DMS114 treated with DMSO at 0.1 percent for 48 hours (cell line): ENCODE results near the gene LARP7.
"Not testable (repeated sequence)": the region's sequence is repeated elsewhere in the genome, so short reads cannot be mapped to it uniquely, and the experiment has no call there.

Source experiments
- DNase-seq: peaks from one replicate; lab custom pipeline; 2025; ENCODE audit not compliant: unreplicated experiment; lab: John Stamatoyannopoulos, UW

Gene LARP7

DNA sequence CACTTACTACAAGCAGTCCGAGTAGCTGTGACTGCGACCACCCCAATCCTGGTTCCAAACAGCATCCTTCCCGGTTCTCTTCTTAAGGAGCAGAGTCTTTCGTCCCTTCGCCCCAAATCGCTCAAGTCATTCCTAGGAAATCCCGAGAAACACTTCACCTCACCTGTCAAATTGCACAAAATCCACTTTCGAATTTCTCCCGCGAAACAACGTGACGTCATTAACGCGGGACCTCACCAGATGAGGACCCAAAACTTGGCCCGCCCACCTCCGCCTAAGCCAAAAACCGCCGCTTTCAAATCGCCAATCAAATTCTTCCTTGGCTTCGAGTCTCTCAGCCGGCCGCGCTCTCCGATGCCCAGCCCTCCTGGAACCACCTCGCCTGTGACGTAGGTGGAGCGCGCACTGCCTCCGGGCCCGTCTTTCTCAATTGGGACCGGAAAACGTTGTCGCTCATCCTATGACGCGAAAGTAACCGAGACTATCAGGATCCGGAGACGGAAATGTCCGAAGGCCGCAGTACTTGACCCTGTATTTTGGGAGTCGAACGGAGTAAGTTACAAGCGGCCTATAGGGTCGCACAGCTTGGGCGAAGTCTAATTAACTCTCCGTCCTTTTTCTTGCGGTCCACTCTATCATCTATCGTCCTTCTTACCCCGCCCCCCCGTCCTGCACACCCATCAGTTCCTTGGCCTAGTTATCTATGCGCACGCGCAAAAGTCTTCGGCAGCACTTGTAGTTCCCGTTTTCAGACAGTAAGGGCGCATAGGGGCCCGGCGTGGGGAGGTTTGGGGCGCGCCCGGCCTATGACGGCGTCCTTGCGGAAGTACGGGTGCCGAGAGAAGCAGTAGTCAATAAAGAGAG is at the start of gene LARP7, which contains the start of gene ZGRF1:
Gene LARP7, plus strand, starts transcription at position 456 of the 864 bp plus-strand sequence. CDS start 7,527 bp downstream, outside the sequence.
Gene ZGRF1, minus strand, starts transcription at position 222 of the 864 bp plus-strand sequence. CDS start 3,733 bp downstream, outside the sequence.
- peak; percentile 94 for DNase-seq

DNA sequence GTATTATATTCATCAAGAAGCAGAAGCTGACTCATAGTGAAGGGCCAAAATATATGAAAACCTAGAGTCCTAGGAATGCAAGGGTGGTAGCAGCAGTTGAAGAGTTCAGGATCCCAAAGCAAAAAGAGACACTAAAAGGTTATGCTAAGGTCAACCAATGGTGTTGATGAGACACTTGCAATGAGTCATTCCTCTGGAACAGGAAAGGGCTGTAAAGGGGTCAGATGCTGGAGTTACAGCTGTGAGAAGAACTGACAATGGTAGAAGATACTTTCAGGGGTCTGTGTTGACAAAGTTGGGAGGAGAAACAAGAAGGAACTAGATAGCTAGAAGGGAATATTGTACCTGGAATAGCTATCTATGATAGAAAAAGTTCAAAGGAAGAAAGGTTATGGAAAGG is 47.7 kb upstream of the LARP7 start:
- no peak for DNase-seq

DNA sequence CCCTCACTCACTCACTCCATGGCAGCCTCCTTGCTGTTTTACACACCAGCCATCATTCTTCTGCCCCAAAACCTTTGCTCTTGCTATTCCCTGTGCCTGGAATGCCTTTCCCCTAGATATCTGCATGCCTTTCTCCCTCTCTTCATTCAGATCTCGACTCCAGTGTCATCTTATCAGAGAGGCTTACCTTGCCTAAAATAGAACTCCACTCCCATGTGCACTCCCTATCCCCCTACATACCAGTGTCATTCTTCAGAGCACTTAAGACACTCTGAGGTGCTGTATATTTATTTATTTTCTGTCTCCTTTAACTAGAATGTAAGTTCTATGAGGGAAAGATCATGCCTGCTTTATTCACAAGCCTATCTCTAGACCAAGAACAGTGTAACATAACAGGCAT is 45.4 kb upstream of the LARP7 start:
- no peak for DNase-seq

DNA sequence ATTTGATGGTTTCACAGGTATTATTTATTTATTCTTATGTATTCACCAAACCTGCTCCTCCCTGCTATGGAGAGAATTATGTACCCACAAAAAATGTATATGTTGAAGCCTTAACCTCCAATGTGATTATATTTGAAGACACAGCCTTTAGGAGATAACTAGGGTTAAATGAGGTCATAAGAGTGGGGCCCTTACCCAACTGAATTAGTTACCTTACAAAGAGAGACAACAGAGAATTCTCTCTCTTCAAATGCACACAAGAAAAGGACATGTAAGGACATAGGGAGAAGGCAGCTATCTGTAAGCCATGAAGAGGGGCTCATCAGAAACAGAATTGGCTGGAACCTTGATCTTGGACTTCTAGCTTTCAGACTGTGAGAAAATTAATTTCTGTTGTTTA is 44.2 kb upstream of the LARP7 start:
- DNase-seq = no peak

DNA sequence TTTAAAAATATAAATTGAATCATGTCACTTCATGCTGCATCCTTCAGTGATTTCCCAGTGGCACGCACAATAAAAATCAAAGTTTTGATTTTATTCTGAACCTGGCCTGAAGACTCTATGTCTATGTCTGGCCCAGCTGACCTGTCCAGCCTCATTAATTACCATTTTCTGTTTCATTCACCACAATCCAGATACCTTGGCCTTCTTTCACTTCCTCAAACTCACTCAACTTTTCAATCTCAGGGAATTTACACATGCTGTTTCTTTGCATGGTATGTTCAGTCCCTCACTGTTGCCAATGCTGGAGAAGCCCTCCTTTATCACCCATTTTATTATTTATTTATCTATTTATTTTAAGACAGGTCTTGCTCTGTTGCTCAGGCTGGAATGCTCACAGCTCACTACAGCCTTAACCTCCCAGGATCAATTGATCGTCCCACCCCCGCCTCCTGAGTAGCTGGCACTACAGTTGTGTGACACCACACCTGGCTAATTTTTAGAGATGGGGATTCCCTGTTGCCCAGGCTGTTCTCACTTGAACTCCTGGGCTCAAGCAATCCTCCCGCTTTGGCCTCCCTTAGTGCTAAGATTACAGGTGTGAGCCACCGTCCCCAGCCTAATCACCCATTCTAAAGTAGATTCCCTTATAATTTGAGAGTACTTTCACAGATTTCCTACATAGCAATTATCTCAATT is 43.4 kb upstream of the LARP7 start:
- DNase-seq = no peak

DNA sequence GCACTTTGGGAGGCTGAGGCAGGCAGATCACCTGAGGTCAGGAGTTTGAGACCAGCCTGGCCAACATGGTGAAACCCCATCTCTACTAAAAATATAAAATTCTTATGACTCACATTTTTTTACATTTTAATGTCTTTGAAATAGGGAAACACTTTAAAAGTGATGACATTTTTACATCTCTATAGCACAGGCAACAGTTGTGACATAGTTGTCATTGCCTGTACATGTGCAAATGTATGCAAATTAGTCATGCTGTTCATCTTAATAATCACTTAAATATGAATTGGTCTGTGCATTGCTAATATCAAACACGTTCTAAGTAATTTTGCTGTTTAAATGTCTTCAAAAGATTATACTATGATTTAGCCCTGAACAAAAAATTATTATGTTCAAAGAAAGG is 42.0 kb upstream of the LARP7 start:
- no peak for DNase-seq

DNA sequence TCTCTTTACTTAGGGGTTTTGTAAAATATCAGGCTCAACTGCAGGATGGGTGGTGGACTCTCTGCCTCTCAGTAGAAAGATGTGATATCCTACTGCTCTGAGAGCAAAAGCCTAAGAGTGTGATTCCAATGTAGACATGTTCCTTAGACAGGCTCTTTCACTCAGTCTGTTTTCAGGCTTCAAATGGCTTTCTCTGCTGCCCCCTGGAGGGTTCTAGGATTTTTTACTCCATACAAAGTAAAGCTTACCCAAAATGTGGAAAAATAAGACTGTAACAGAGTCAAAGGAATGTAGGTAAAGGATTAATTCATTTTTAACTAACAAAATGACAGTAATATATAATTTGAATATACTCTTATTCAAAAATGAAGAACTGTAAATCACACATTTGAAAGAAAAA is 32.4 kb upstream of the LARP7 start:
- peak; percentile 41 for DNase-seq

DNA sequence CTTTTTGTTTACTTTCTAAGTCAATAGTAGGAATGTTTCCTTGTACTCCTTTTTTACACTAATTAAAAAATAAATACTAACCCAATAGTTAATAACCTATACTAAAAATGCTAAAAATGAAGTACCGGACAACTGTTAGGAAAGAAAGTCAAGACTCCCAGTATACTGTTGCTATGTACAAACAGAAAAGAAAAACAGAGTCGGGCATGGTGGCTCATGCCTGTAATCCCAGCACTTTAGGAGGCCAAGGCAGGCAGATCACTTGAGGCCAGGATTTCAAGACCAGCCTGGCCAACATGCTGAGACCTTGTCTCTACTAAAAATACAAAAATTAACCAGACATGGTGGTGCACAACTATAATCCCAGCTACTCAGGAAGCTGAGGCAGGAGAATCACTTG is 24.1 kb upstream of the LARP7 start:
- DNase-seq = not testable (repeated sequence)

DNA sequence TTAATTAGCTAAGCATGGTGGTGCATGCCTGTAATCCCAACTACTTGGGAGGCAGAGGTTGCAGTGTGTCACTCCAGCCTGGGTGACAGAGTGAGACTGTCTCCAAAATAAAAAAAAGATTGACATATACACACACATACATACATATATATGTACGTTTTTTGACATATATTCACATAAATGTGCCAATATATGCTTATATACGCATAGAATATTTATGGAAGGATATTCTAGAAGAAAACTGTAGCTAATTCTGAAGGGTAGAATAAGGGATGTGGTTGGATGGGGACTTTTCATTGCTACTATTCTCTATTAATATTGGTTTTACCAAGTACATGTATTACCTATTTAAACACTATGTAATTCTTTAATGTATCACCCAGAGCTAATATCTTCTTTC is 20.0 kb upstream of the LARP7 start:
- no peak for DNase-seq

DNA sequence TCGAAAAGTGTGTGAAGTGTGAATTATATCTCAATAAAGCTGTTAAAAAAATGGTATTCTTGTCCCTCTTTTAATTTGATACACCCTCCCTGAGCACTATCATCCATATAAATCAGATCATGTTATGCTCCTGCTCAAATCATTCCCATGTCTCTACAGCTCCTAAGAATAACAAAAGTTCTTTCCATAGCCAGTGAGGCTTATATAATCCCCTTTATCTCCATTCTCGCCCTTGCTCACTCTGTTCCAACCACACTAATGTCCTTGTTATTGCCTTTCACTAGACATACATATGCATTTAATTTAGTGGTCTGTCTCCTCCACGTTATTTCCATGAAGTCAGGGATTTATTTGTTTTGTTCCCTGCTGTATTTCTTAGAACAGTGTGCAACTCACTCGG is 10.7 kb upstream of the LARP7 start:
- no peak for DNase-seq

DNA sequence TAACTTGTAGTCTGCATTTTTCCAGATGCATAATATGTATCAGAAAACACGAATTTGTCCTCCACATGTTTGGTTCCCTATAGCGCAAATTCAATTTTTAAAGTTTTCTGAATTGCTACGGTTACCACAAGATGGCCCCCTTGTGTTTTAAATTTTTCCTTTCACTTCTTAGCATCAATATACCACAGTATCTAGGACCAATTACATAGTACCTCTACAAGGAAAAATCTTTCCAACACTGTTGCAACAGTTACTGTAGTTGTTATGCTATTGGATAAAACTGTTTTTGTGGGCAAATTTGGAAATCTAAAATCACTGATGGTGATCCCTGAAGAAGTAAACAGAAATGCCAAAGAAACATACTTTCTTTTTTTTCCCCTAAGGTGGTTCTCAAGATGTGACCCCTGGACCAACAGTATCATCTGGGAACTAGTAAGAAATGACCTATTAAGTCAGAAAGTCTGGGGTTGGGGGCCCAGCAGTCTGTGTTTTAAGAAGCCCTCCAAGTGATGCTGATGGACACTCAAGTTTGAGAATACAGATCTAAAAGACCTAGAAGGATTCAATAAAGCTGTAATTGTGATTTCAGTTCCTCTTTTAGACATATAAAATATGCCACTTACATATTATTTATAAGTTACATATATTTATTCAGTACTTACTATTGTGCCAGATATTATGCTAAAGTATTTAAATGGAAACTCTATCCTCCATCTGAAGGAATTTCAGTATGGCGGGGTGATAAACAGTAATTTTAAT is 3.3 kb upstream of the LARP7 start:
- DNase-seq = peak; percentile 29

DNA sequence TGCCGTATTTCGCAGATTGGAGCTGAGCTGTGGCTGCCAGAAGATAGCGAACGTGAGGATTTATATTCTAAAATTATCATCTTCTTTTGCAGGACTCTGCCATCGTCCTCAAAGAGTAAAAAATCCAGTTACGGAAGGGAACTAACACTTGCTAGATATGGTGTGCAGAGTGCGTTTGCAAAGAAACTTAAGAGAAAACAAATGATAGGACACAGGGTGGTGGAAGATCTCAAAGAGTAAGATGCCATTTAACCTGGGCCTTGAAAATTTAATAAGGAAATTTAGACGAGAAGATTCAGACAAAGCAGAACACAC is 566 bp downstream of the LARP7 start:
- no peak for DNase-seq

DNA sequence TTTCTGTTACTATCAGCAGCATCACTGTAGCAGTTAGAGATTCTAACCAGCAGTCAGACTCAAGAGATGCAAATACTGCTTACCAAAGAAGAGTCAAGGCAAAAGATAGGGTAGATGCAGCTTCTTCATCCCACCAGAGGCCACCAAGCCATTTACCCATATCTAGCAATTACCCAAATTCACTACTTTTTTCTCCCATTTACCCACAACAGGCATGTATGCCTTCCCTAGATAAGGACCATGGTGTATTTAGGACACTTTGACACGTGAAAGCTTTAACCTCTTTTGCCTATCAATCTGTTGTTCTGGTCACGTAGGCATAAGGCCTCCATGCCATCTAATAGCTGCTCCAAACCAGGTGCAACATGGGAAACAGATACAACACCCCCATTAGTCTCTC is 5.6 kb downstream of the LARP7 start:
- no peak for DNase-seq

DNA sequence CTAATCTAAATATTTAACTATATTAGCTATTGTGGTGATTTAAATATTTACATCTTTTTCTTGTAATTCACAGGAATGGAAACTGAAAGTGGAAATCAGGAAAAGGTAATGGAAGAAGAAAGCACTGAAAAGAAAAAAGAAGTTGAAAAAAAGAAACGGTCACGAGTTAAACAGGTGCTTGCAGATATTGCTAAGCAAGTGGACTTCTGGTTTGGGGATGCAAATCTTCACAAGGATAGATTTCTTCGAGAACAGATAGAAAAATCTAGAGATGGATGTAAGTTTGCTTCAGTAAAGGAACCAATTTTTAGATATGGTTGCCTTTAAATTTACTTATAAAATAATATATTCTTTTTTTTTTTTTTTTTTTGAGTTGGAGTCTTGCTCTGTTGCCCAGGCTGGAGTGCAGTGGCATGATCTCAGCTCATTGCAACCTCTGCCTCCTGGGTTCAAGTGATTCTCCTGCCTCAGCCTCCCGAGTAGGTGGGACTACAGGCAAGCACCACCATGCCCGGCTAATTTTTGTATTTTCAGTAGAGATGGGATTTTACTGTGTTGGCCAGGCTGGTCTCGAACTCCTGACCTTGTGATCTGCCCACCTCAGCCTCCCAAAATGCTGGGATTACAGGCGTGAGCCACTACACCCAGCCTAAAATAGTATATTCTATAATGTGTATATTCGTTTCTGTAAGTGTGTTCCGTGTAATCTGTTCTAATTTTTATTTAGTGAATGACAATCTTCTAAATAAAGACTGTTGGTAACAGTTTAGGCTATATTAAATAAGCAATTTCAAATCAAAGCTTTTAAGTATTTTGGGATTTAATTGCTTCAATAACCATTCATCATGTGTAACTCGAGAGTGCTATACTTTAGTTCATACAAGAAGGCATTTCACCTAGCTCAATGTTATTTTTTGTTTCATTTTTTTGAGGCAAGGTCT is 7.9 kb downstream of the LARP7 start:
- not testable (repeated sequence) for DNase-seq

DNA sequence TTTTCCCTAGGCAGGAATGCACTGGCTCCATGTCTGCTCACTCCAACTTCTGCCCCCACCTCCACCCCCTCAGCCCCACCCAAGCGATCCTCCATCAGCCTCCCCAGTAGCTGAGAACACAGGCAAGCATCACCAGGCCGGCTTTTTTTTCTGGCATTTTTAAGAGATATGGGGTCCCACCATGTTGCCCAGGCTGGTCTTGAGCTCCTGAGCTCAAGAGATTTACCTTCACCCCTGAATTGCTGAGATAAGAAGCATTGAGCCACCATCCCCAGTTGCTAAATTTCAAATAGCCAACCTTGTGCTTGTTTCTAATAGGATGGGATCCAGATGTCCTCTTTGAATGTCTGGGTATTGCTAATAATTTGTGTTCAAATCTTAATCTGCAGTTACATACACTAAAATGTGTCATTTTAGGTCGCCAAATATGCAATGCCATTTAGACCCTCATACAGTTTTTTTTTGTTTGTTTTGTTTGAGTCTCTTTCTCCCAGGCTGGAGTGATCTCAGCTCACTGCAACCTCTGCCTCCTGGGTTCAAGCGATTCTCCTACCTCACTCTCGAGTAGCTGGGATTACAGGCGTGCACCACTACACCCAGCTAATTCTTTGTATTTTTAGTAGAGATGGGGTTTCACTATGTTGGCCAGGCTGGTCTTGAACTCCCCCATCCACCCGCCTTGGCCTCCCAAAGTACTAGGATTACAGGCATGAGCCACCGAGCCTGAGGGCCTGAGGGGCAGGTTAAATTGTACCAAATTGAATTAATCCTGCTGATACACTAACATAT is 8.8 kb downstream of the LARP7 start:
- DNase-seq = no peak

DNA sequence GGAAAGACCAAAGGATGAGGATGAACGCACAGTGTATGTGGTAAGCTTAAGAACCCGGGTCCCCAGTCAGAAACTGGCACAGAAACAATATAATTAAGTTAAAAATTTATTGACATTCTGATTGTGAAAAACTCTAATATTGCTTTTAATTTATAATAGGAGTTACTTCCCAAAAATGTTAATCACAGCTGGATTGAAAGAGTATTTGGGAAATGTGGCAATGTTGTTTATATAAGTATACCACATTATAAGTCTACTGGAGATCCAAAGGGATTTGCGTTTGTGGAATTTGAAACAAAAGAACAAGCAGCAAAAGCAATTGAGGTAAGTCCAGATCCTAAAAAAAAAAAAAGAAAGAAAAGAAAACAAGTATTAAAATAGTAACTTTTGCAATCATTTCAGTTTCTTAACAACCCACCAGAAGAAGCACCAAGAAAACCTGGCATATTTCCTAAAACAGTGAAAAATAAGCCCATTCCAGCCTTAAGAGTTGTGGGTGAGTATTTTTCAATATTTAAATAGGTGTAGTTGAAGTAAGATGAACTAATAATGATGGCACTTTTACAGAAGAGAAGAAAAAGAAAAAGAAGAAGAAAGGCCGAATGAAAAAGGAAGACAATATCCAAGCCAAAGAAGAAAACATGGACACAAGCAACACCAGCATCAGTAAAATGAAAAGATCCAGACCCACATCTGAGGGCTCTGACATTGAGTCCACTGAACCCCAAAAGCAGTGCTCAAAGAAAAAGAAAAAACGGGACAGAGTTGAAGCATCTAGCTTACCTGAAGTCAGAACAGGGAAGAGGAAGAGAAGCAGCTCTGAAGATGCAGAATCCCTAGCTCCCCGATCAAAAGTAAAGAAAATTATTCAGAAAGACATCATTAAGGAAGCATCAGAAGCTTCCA is 9.9 kb downstream of the LARP7 start:
- no peak for DNase-seq

DNA sequence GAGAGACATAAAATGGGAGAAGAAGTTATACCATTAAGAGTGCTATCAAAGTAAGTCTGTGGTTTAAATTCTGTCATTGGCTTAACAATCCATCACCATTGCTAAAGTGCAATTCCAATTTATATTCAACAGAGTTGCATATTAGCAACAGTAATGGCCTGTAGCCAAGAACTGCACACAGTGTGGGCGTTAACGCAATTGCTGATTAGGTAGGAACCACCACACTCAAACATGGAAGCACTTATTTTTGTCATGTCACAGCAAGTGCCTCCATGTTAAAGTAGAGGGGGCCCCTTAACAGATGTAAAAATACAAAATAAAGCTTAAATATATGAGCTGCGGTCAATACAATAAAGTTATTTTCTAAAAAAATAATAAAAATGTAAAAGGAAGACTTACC is 10.8 kb downstream of the LARP7 start:
- DNase-seq = no peak

DNA sequence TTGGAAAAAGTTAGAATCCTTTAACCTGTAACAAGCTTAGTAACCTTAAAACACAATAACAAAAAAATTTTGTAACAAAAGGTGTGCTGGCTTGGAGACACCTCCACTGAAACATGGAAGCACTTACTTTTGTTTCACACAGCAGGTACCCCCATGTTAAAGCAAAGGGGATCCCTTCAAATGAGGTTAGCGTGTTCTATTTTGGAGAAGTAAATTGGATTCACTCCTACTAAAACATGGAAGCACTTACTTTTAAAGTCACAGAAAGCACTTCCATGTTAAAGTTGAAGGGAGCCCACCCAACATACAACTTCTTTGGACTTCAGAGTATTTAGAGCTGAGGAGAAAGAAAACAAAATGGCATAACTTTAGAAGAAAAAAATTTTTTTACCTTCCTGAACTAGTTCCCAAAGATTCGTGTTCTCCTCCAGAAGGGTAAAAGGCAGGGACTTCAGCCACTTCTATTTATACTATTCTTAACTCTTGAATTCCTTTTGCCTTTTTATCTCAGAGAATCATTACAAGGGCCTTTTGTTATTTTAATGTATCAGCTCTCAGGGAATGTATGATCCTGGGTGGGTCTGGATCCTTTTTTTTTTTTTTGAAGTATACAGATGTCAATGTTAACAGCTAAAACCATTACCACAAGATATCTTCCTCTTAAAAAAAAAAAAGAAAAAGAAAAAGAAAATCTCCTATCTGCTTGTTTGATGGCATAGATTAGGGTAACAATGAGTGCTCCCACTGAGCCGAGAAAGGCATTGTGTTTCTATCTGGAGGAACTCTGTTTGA is 11.5 kb downstream of the LARP7 start:
- no peak for DNase-seq
